ENCODE measurements around the gene FDXR. TPM values are rescaled to one million over a fixed set of nuclear protein-coding genes. Genes with fewer than 3 reads are reported as not detected.

Gene FDXR
- total RNA-seq, 1 donor: 8.9 TPM

GRCh38 chr17:74859459-74860228 is 13.2 kb downstream of the FDXR start, which contains the start of gene GRIN2C:
TSS of gene GRIN2C (minus strand) at chr17:74859885. CDS start at chr17:74855092, 4,793 bp downstream.
- peak in 1 of 3 donors; percentile 29 for DNase-seq (ENCODE audit: low read depth in 2 of 3, low spot score in 2 of 3)

- DNase-seq (ENCODE audit: low read depth in 2 of 3, low spot score in 2 of 3): no peak
These were observed 13.9 kb downstream of the FDXR start for GRCh38 chr17:74858672-74859458.

GRCh38 chr17:74857191-74857590 is 15.6 kb downstream of the FDXR start:
- DNase-seq (ENCODE audit: low read depth in 2 of 3, low spot score in 2 of 3): no peak

- no peak for DNase-seq (ENCODE audit: low read depth in 2 of 3, low spot score in 2 of 3)
These were observed 16.7 kb downstream of the FDXR start for GRCh38 chr17:74856112-74856511.

- DNase-seq (ENCODE audit: low read depth in 2 of 3, low spot score in 2 of 3): no peak
These were observed 17.5 kb downstream of the FDXR start for GRCh38 chr17:74855323-74855722.

GRCh38 chr17:74854792-74855191 is 18.0 kb downstream of the FDXR start:
- no peak for DNase-seq (ENCODE audit: low read depth in 2 of 3, low spot score in 2 of 3)

GRCh38 chr17:74853669-74854068 is 19.1 kb downstream of the FDXR start:
- DNase-seq (ENCODE audit: low read depth in 2 of 3, low spot score in 2 of 3): no peak

GRCh38 chr17:74853048-74853397 is 19.8 kb downstream of the FDXR start:
- no peak for DNase-seq (ENCODE audit: low read depth in 2 of 3, low spot score in 2 of 3)

- DNase-seq (ENCODE audit: low read depth in 2 of 3, low spot score in 2 of 3): peak in 2 of 3 donors; percentile 58 to 62
These were observed 20.4 kb downstream of the FDXR start for GRCh38 chr17:74852237-74853047.

- no peak for DNase-seq (ENCODE audit: low read depth in 2 of 3, low spot score in 2 of 3)
These were observed 21.1 kb downstream of the FDXR start for GRCh38 chr17:74851612-74852236.

GRCh38 chr17:74850914-74851313 is 21.9 kb downstream of the FDXR start:
- DNase-seq (ENCODE audit: low read depth in 2 of 3, low spot score in 2 of 3): no peak

GRCh38 chr17:74850310-74850709 is 22.5 kb downstream of the FDXR start:
- no peak for DNase-seq (ENCODE audit: low read depth in 2 of 3, low spot score in 2 of 3)

- no peak for DNase-seq (ENCODE audit: low read depth in 2 of 3, low spot score in 2 of 3)
These were observed 24.0 kb downstream of the FDXR start for GRCh38 chr17:74848656-74849399.

GRCh38 chr17:74846621-74847020 is 26.2 kb downstream of the FDXR start:
- DNase-seq (ENCODE audit: low read depth in 2 of 3, low spot score in 2 of 3): no peak

- no peak for DNase-seq (ENCODE audit: low read depth in 2 of 3, low spot score in 2 of 3)
These were observed 29.5 kb downstream of the FDXR start for GRCh38 chr17:74843352-74843627.

- DNase-seq (ENCODE audit: low read depth in 2 of 3, low spot score in 2 of 3): peak in 2 of 3 donors; percentile 36 to 40
These were observed 30.0 kb downstream of the FDXR start for GRCh38 chr17:74842599-74843351.

GRCh38 chr17:74842146-74842598 is 30.6 kb downstream of the FDXR start:
- DNase-seq (ENCODE audit: low read depth in 2 of 3, low spot score in 2 of 3): no peak

GRCh38 chr17:74840989-74841666 is 31.7 kb downstream of the FDXR start:
- DNase-seq (ENCODE audit: low read depth in 2 of 3, low spot score in 2 of 3): no peak

All from hematopoietic multipotent progenitor cell (in vitro differentiated cells).